Suprapubic skin (tissue), 4 donors: ENCODE measurements around the gene SPDYE3. TPM values are rescaled to one million over a fixed set of nuclear protein-coding genes. Genes with fewer than 3 reads are reported as not detected.

Experiments
- DNase-seq, 2 donors: peaks; one replicate each; pipeline ENCODE4 v3.0.0-alpha.2; 2019; ENCODE audit warnings: low spot score in 2 of 2
- H3K27ac ChIP-seq: fragments of 200-600 bp; sonication (generic); one replicate; pipeline ENCODE4 v1.5.1; 2019
- H3K27me3 ChIP-seq: fragments of 200-600 bp; sonication (generic); one replicate; pipeline ENCODE4 v1.5.1; 2019
- H3K36me3 ChIP-seq: fragments of 200-600 bp; sonication (generic); one replicate; pipeline ENCODE4 v1.5.1; 2019
- H3K4me1 ChIP-seq: fragments of 200-600 bp; sonication (generic); one replicate; pipeline ENCODE4 v1.5.1; 2019
- H3K4me3 ChIP-seq: fragments of 200-600 bp; sonication (generic); one replicate; pipeline ENCODE4 v1.5.1; 2019; ENCODE audit warnings: mild to moderate bottlenecking
- H3K9me3 ChIP-seq: fragments of 200-600 bp; sonication (generic); one replicate; pipeline ENCODE4 v1.5.1; 2019
- EP300 ChIP-seq: sonication (generic); formaldehyde crosslinking; IDR thresholded peaks from one replicate; pipeline ENCODE4 v1.6.1; 2017; ENCODE audit warnings: antibody characterized with exemption
- POLR2A ChIP-seq, 2 donors: fragments of 450-650 bp; IDR thresholded peaks; one replicate each; pipeline ENCODE4 v1.6.1; 2017; ENCODE audit warnings: antibody characterized with exemption in 2 of 2, mild to moderate bottlenecking in 2 of 2, moderate library complexity in 2 of 2
- POLR2AphosphoS5 ChIP-seq, 3 donors: sonication (generic); formaldehyde crosslinking; IDR thresholded peaks; one replicate each; pipeline ENCODE4 v1.6.1; 2017; ENCODE audit warnings: antibody characterized with exemption in 3 of 3
- WGBS: methylation state at CpG from one replicate; pipeline ENCODE4 v1.1.5; 2018; 5-methylcytosine and 5-hydroxymethylcytosine counted together
- total RNA-seq, 4 donors: library from RNA; depleted of rRNA; stranded (reverse); fragments of >200 nt; gene quantifications; one replicate each; pipeline ENCODE4 v1.1.0, GENCODE V29; 2016
- TF ChIP-seq, protein P1 (sequence below), 2 donors: fragments of 200-600 bp in 1 of 2; fragments of 450-650 bp in 1 of 2; sonication (generic) in 1 of 2; IDR thresholded peaks; one replicate each; pipeline ENCODE4 v1.5.1; 2016 to 2019; ENCODE audit warnings: antibody characterized with exemption in 2 of 2, mild to moderate bottlenecking in 1 of 2, moderate library complexity in 1 of 2

The SPDYE3 gene
- total RNA-seq, 4 donors from 2014 or later: not detected

- TF ChIP-seq POLR2A (IDR thresholded peaks at IDR 0.05) (no peak), EP300 (no peak), POLR2AphosphoS5 (IDR thresholded peaks at IDR 0.05) (no peak)
- TF ChIP-seq, protein P1, sequence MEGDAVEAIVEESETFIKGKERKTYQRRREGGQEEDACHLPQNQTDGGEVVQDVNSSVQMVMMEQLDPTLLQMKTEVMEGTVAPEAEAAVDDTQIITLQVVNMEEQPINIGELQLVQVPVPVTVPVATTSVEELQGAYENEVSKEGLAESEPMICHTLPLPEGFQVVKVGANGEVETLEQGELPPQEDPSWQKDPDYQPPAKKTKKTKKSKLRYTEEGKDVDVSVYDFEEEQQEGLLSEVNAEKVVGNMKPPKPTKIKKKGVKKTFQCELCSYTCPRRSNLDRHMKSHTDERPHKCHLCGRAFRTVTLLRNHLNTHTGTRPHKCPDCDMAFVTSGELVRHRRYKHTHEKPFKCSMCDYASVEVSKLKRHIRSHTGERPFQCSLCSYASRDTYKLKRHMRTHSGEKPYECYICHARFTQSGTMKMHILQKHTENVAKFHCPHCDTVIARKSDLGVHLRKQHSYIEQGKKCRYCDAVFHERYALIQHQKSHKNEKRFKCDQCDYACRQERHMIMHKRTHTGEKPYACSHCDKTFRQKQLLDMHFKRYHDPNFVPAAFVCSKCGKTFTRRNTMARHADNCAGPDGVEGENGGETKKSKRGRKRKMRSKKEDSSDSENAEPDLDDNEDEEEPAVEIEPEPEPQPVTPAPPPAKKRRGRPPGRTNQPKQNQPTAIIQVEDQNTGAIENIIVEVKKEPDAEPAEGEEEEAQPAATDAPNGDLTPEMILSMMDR (IDR thresholded peaks at IDR 0.05): no peak
- Histone ChIP-seq H3K27ac (peak overlapping the region; percentile 21), H3K27me3 (no peaks in the 10 kb centered on the region), H3K36me3 (peaks cover 4% of the 10 kb centered on the region), H3K9me3 (no peaks in the 10 kb centered on the region), H3K4me3 (no peak overlapping the region), H3K4me1 (peaks cover 10% of the 10 kb centered on the region)
- 89% methylated on average over 12 of the region's 12 CpGs for WGBS
- DNase-seq: no peak
Measured at GRCh38 chr7:100367676-100368613, 60.4 kb downstream of the SPDYE3 start.

DNA sequence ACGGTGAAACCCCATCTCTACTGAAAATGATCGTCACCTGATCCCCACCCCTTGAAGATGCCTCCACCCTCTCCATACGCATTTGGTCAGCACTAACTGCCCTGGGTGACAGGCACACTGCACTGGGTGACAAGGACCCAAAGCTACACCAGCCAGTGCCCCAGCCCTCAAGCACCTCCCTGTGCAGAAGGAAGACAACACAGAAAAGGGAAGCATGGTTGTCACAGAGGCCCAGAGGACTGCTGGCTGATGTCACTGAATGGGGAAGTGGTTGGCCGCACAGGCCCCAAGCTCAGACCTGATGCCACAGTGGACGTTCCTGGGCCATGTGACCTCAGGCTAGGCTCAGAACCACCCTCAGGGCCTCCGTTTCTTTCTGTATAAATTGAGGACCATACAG is 61.6 kb downstream of the SPDYE3 start:
- TF ChIP-seq, protein P1 (IDR thresholded peaks at IDR 0.05): no peak
- TF ChIP-seq EP300: no peak
- TF ChIP-seq POLR2AphosphoS5 (IDR thresholded peaks at IDR 0.05): no peak
- Histone ChIP-seq H3K9me3 (no peaks in the 10 kb centered on the region), H3K4me1 (peaks cover 10% of the 10 kb centered on the region), H3K27ac (peak overlapping the region; percentile 16), H3K4me3 (no peak overlapping the region), H3K27me3 (no peaks in the 10 kb centered on the region), H3K36me3 (peaks cover 4% of the 10 kb centered on the region)
- WGBS: 69% methylated on average over 5 of the region's 6 CpGs
- no peak for DNase-seq

DNA sequence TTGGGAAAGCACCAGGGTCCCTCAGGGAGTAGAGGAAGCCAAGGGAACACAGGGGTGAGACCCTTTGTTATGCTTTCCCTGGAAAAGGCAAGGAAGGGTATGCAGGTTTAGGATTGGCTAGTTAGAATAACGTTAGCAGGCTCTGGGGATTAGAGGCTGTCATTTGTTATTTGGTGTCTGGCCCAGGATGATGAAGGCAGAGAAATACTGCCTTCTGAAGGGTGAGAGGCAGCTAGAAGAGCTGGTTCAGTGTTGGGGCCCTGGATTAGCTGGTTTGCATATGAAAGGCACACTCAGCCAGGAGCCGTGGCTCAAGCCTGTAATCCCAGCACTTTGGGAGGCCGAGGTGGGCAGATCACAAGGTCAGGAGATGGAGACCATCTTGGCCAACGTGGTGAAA is 62.8 kb downstream of the SPDYE3 start:
- H3K9me3 ChIP-seq: no peaks in the 10 kb centered on the region
- no peaks in the 10 kb centered on the region for H3K27me3 ChIP-seq
- H3K36me3 ChIP-seq: no peaks in the 10 kb centered on the region
- WGBS: 39% methylated on average over 4 of the region's 4 CpGs
- DNase-seq: no peak
- TF ChIP-seq, protein P1 (IDR thresholded peaks at IDR 0.05): no peak
- TF ChIP-seq POLR2A (IDR thresholded peaks at IDR 0.05) (no peak), EP300 (no peak), POLR2AphosphoS5 (IDR thresholded peaks at IDR 0.05) (no peak)
- peaks cover 10% of the 10 kb centered on the region for H3K4me1 ChIP-seq
- no peak overlapping the region for H3K27ac ChIP-seq
- H3K4me3 ChIP-seq: no peak overlapping the region

- 86% methylated on average over 6 of the region's 6 CpGs for WGBS
Measured at GRCh38 chr7:100370746-100371145, 63.2 kb downstream of the SPDYE3 start.

More at GRCh38 chr7:100370746-100371145, 63.2 kb downstream of the SPDYE3 start:
- Histone ChIP-seq H3K4me3 (no peak overlapping the region), H3K27ac (no peak overlapping the region), H3K36me3 (no peaks in the 10 kb centered on the region), H3K27me3 (no peaks in the 10 kb centered on the region), H3K9me3 (no peaks in the 10 kb centered on the region), H3K4me1 (peaks cover 10% of the 10 kb centered on the region)
- no peak for DNase-seq
- TF ChIP-seq POLR2AphosphoS5 (IDR thresholded peaks at IDR 0.05) (no peak), POLR2A (IDR thresholded peaks at IDR 0.05) (no peak), EP300 (no peak)
- TF ChIP-seq, protein P1 (IDR thresholded peaks at IDR 0.05): no peak
